Esophagus squamous epithelium (tissue), 5 donors: ENCODE results near the gene SLC34A1. TPM values are rescaled to one million over a fixed set of nuclear protein-coding genes. Genes with fewer than 3 reads are reported as not detected.

Source experiments
- DNase-seq: peaks from one replicate; lab custom pipeline; 2025; lab: John Stamatoyannopoulos, UW
- H3K27ac ChIP-seq, 4 donors: fragments of 200-600 bp; sonication (generic); one replicate each; pipeline ENCODE4 v1.5.1; 2016 to 2019; ENCODE audit warnings: mild to moderate bottlenecking in 1 of 4
- H3K27me3 ChIP-seq, 4 donors: fragments of 200-600 bp; sonication (generic); 1 replicate in 3 of 4; 2 replicates in 1 of 4; pipeline versions ENCODE4 v1.5.1 to v1.6.0; 2017 to 2021; ENCODE audit warnings: antibody characterized with exemption in 1 of 4
- H3K36me3 ChIP-seq, 3 donors: fragments of 200-600 bp; sonication (generic); one replicate each; pipeline ENCODE4 v1.5.1; 2016 to 2019
- H3K4me1 ChIP-seq, 3 donors: fragments of 200-600 bp; sonication (generic); one replicate each; pipeline ENCODE4 v1.5.1; 2017 to 2019
- H3K4me3 ChIP-seq, 4 donors: fragments of 200-600 bp; sonication (generic); 1 replicate in 3 of 4; 2 replicates in 1 of 4; pipeline ENCODE4 v1.5.1; 2016 to 2019; ENCODE audit warnings: mild to moderate bottlenecking in 2 of 4, moderate library complexity in 1 of 4
- H3K9me3 ChIP-seq, 3 donors: fragments of 200-600 bp; sonication (generic); one replicate each; pipeline ENCODE4 v1.5.1; 2016 to 2019
- POLR2A ChIP-seq, 4 donors: fragments of 450-650 bp; IDR thresholded peaks; one replicate each; pipeline ENCODE4 v1.6.1; 2017; ENCODE audit warnings: antibody characterized with exemption in 4 of 4, mild to moderate bottlenecking in 4 of 4, moderate library complexity in 3 of 4
- WGBS, 2 donors: methylation state at CpG; one replicate each; pipeline ENCODE4 v1.1.5; 2018; 5-methylcytosine and 5-hydroxymethylcytosine counted together
- intact Hi-C: fragments of 100-400 bp; cut with DNase I; formaldehyde crosslinking; loops from one replicate; pipeline ENCODE4 v1.15.0; 2022
- total RNA-seq, 4 donors: library from RNA; depleted of rRNA; stranded (reverse); fragments of >200 nt; gene quantifications; one replicate each; pipeline ENCODE4 v1.1.0, GENCODE V29; 2016
- TF ChIP-seq, protein P1 (sequence below), 6 experiments: fragments of 450-650 bp in 4 of 6; fragments of 200-600 bp in 2 of 6; sonication (generic) in 2 of 6; IDR thresholded peaks; one replicate each; pipeline ENCODE4 v1.5.1; 2016 to 2019; ENCODE audit warnings: antibody characterized with exemption in 6 of 6, mild to moderate bottlenecking in 4 of 6, moderate library complexity in 4 of 6
- donor health status: DM: yes; HTN: yes; CAD: no.

The SLC34A1 gene
- total RNA-seq, 4 donors from 2014 or later = 0.15 to 0.47 (median 0.25) TPM

DNA sequence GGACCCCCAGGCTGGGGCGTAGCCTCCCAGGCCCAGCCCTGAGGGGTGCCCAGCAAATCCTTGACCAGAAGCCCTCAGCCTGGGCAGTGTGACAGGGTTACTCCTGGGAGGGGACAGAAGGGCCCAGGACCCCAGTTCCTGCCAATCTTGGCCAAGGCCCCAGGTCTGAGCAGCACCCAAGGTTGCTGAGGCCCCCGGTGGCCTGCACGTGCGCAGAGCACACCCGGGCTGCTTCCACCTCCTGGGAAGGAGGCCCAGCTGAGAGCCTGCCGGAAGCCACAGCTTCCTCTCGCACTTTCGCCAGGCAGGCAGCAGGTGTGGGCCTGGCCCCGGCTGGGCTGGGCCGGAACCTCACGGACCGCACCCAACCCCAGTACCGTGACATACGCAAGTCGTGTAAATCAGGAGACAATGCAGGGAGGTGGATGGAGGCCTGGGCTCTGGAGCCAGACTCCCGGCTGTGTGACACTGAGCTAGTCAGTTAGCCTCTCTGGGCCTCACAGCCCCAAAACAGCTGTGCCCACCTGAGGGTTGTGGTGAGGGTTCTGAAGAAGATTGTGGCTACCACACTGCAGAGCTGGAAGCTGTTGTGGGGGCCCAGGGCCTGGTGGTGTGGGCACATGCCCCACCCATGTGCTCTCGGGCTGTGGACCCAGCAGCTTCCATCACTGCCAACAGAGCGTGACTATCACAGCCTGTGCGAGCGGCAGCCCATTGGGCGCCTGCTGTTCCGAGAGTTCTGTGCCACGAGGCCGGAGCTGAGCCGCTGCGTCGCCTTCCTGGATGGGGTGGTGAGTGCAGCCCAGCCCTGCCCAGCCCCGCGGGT is 47.3 kb downstream of the SLC34A1 start:
- Histone ChIP-seq H3K4me3 (peak overlapping the region in 1 of 4 donors; percentile 6), H3K36me3 (peaks cover 45 to 59% (median 46%) of the 10 kb centered on the region in 3 donors)
- no peak for DNase-seq

DNA sequence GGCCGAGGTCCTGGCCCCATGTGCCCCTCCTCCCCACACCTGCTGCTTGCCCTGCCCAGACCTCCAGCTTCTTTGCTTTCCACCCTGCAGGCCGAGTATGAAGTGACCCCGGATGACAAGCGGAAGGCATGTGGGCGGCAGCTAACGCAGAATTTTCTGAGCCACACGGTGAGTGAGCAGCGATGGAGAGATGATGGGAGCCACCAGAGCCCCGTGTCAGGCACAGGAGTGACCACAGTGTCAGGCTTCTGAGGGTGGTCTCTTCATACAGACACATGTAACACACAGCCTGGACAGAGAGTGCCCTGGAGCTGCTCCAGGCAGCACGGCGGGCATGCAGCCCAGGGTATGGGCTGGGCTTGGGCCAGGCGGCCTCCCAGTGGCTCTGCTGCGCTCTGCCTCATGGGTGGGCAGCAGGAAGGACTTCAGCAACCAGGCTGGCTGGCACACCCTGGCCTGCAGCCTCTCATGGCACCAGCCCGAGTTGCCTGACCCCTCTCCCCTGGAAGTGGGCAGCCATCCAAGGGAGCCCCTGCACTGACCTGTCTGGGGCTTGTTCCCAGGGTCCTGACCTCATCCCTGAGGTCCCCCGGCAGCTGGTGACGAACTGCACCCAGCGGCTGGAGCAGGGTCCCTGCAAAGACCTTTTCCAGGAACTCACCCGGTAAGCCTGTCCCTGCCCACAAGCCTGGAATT is 48.1 kb downstream of the SLC34A1 start:
- intact Hi-C loops = no loop called here
- WGBS, 2 donors = 87 to 100% methylated on average over 2 to 6 of the region's 18 CpGs
- Histone ChIP-seq H3K36me3 (peaks cover 46 to 67% (median 49%) of the 10 kb centered on the region in 3 donors), H3K27me3 (no peaks in the 10 kb centered on the region), H3K4me1 (peaks cover 48 to 69% (median 56%) of the 10 kb centered on the region in 3 donors), H3K27ac (peak overlapping the region; percentile 65 to 98 (median 86)), H3K4me3 (peak overlapping the region in 1 of 4 donors; percentile 6), H3K9me3 (no peaks in the 10 kb centered on the region)
- DNase-seq = no peak
- TF ChIP-seq, protein P1, sequence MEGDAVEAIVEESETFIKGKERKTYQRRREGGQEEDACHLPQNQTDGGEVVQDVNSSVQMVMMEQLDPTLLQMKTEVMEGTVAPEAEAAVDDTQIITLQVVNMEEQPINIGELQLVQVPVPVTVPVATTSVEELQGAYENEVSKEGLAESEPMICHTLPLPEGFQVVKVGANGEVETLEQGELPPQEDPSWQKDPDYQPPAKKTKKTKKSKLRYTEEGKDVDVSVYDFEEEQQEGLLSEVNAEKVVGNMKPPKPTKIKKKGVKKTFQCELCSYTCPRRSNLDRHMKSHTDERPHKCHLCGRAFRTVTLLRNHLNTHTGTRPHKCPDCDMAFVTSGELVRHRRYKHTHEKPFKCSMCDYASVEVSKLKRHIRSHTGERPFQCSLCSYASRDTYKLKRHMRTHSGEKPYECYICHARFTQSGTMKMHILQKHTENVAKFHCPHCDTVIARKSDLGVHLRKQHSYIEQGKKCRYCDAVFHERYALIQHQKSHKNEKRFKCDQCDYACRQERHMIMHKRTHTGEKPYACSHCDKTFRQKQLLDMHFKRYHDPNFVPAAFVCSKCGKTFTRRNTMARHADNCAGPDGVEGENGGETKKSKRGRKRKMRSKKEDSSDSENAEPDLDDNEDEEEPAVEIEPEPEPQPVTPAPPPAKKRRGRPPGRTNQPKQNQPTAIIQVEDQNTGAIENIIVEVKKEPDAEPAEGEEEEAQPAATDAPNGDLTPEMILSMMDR (IDR thresholded peaks at IDR 0.05) = no peak
- TF ChIP-seq POLR2A (IDR thresholded peaks at IDR 0.05) = no peak

More for the DNA sequence above, 47.3 kb downstream of the SLC34A1 start:
- TF ChIP-seq, protein P1 (IDR thresholded peaks at IDR 0.05) = no peak
- no peak for TF ChIP-seq POLR2A (IDR thresholded peaks at IDR 0.05)
- no CpG with 5 or more reads among the region's 29 CpGs for WGBS, 2 donors
- Histone ChIP-seq H3K27ac (peak overlapping the region; percentile 65 to 98 (median 86)), H3K4me1 (peaks cover 51 to 74% (median 60%) of the 10 kb centered on the region in 3 donors), H3K9me3 (no peaks in the 10 kb centered on the region), H3K27me3 (no peaks in the 10 kb centered on the region)
- intact Hi-C loops = no loop called here

DNA sequence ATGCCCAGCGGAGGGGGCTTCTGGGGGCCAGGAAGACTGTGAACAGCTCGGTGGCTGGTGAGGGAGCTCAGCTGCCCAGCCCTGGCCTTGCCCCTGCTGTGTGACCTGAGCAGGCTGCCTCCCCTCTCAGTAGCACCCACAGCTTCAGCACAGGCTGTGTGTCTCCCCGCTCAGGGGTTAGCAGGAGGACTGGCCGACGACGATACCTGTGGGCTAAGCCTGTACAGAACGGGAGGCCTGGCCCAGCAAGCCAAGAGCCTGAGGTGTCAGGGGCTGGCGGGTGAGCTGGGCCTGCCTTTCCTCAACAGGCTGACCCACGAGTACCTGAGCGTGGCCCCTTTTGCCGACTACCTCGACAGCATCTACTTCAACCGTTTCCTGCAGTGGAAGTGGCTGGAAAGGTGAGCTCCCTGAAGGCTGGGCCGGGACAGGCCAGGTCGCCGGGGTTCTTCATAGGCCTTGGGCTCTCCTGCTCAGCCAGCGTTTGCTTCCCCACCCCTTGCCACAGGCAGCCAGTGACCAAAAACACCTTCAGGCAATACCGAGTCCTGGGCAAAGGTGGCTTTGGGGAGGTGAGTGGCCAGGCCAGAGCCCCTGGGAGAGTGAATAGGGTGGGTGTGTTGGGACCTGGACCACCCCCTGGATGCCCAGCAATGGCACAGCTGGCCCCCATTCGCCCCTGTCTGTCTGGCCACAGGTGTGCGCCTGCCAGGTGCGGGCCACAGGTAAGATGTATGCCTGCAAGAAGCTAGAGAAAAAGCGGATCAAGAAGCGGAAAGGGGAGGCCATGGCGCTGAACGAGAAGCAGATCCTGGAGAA is 48.8 kb downstream of the SLC34A1 start:
- intact Hi-C loops = no loop called here
- Histone ChIP-seq H3K4me1 (peaks cover 40 to 62% (median 49%) of the 10 kb centered on the region in 3 donors), H3K9me3 (no peaks in the 10 kb centered on the region), H3K27ac (peak overlapping the region in 2 of 4 donors; percentile 77 to 94), H3K4me3 (no peak overlapping the region), H3K36me3 (peaks cover 46 to 74% (median 49%) of the 10 kb centered on the region in 3 donors), H3K27me3 (no peaks in the 10 kb centered on the region)
- DNase-seq = no peak
- WGBS, 2 donors = 90 to 95% methylated on average over 6 to 17 of the region's 25 CpGs
- no peak for TF ChIP-seq POLR2A (IDR thresholded peaks at IDR 0.05)
- TF ChIP-seq, protein P1 (IDR thresholded peaks at IDR 0.05) = no peak

DNA sequence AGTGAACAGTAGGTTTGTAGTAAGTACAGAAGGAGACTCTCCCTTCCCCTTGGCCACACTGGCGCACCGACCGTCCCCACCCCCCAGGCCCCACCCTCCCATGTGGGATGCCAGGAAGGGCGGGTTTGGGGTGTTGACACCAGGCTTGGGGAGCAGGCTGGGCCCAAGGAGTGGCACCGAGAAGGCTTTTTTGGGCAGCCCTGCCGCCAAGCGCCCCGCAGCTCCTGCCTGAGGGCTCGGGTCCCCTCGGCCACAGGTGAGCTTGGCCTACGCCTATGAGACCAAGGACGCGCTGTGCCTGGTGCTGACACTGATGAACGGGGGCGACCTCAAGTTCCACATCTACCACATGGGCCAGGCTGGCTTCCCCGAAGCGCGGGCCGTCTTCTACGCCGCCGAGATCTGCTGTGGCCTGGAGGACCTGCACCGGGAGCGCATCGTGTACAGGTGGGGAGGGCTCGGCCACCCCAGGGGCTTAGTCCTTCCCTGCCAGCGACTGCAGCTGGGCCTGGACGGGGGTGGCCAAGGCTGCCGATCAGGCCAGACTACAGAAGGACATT is 49.5 kb downstream of the SLC34A1 start:
- intact Hi-C loops = no loop called here
- H3K4me1 ChIP-seq = peaks cover 34 to 55% (median 42%) of the 10 kb centered on the region in 3 donors
- DNase-seq = no peak
- no peak overlapping the region for H3K4me3 ChIP-seq
- H3K36me3 ChIP-seq = peaks cover 46 to 81% (median 49%) of the 10 kb centered on the region in 3 donors
- no peaks in the 10 kb centered on the region for H3K9me3 ChIP-seq
- 43 to 74% methylated on average over 3 to 13 of the region's 29 CpGs for WGBS, 2 donors
- H3K27me3 ChIP-seq = no peaks in the 10 kb centered on the region
- peak overlapping the region in 2 of 4 donors; percentile 1 to 94 for H3K27ac ChIP-seq
- TF ChIP-seq, protein P1 (IDR thresholded peaks at IDR 0.05) = no peak
- TF ChIP-seq POLR2A (IDR thresholded peaks at IDR 0.05) = no peak
